Measurements from ENCODE around the gene JADE2. TPM values are rescaled to one million over a fixed set of nuclear protein-coding genes. Genes with fewer than 3 reads are reported as not detected.

JADE2 gene
- total and polyA plus RNA-seq, 8 donors = 6.2 to 109 (median 26.4) TPM

- Histone ChIP-seq H3K4me1 (peaks cover 23 to 53% (median 43%) of the 10 kb centered on the region in 4 donors), H3K4me3 (no peak overlapping the region), H3K36me3 (peaks cover 56 to 78% (median 70%) of the 10 kb centered on the region in 4 donors), H3K27ac (no peak overlapping the region), H3K27me3 (no peaks in the 10 kb centered on the region), H3K9me3 (no peaks in the 10 kb centered on the region)
- no peak for TF ChIP-seq CTCF (IDR thresholded peaks at IDR 0.05)
- TF ChIP-seq POLR2A (IDR thresholded peaks at IDR 0.05) = no peak
- TF ChIP-seq POLR2AphosphoS5 (IDR thresholded peaks at IDR 0.05) = no peak
- no peak for TF ChIP-seq EP300 (IDR thresholded peaks at IDR 0.05)
- intact Hi-C loops (cut with DNase I; ENCODE audit: low total_unique reads) = no loop called here
- DNase-seq = no peak
These were observed 11.8 kb downstream of the JADE2 start for GRCh38 chr5:134537297-134537696.

GRCh38 chr5:134538296-134538695 is 12.8 kb downstream of the JADE2 start:
- Histone ChIP-seq H3K4me3 (no peak overlapping the region), H3K27ac (no peak overlapping the region), H3K27me3 (no peaks in the 10 kb centered on the region), H3K9me3 (no peaks in the 10 kb centered on the region), H3K4me1 (peaks cover 14 to 46% (median 34%) of the 10 kb centered on the region in 4 donors), H3K36me3 (peaks cover 56 to 88% (median 79%) of the 10 kb centered on the region in 4 donors)
- WGBS, 5 donors = 75 to 88% (median 79%) methylated on average over 3 of the region's 3 CpGs
- DNase-seq = no peak
- TF ChIP-seq POLR2AphosphoS5 (IDR thresholded peaks at IDR 0.05) (no peak), CTCF (IDR thresholded peaks at IDR 0.05) (no peak), EP300 (IDR thresholded peaks at IDR 0.05) (no peak), POLR2A (IDR thresholded peaks at IDR 0.05) (no peak)
- intact Hi-C loops (cut with DNase I; ENCODE audit: low total_unique reads) = no loop called here

GRCh38 chr5:134539732-134540131 is 14.3 kb downstream of the JADE2 start:
- Histone ChIP-seq H3K4me3 (no peak overlapping the region), H3K27me3 (no peaks in the 10 kb centered on the region), H3K36me3 (peaks cover 62 to 95% (median 91%) of the 10 kb centered on the region in 4 donors), H3K4me1 (peaks cover 11 to 46% (median 31%) of the 10 kb centered on the region in 4 donors), H3K27ac (no peak overlapping the region), H3K9me3 (no peaks in the 10 kb centered on the region)
- WGBS, 5 donors = 95 to 100% (median 96%) methylated on average over 2 of the region's 2 CpGs
- TF ChIP-seq EP300 (IDR thresholded peaks at IDR 0.05) (no peak), POLR2A (IDR thresholded peaks at IDR 0.05) (no peak), POLR2AphosphoS5 (IDR thresholded peaks at IDR 0.05) (no peak), CTCF (IDR thresholded peaks at IDR 0.05) (no peak)
- DNase-seq = no peak
- intact Hi-C loops (cut with DNase I; ENCODE audit: low total_unique reads) = no loop called here

GRCh38 chr5:134540747-134541733 is 15.6 kb downstream of the JADE2 start:
- no peak for TF ChIP-seq POLR2AphosphoS5 (IDR thresholded peaks at IDR 0.05)
- no peak for TF ChIP-seq EP300 (IDR thresholded peaks at IDR 0.05)
- TF ChIP-seq CTCF (IDR thresholded peaks at IDR 0.05) = no peak
- TF ChIP-seq POLR2A (IDR thresholded peaks at IDR 0.05) = no peak
- H3K4me1 ChIP-seq = peaks cover 10 to 47% (median 32%) of the 10 kb centered on the region in 4 donors
- H3K9me3 ChIP-seq = no peaks in the 10 kb centered on the region
- peaks cover 58 to 98% (median 97%) of the 10 kb centered on the region in 4 donors for H3K36me3 ChIP-seq
- 84 to 92% (median 90%) methylated on average over 15 of the region's 15 CpGs for WGBS, 5 donors
- H3K27me3 ChIP-seq = no peaks in the 10 kb centered on the region
- no peak overlapping the region for H3K27ac ChIP-seq
- no peak overlapping the region for H3K4me3 ChIP-seq
- intact Hi-C loops (cut with DNase I; ENCODE audit: low total_unique reads) = no loop called here
- DNase-seq = no peak

Measured in stomach (tissue), 9 donors.